Measurements from ENCODE around the gene CD209. TPM values are rescaled to one million over a fixed set of nuclear protein-coding genes. Genes with fewer than 3 reads are reported as not detected.

Gene CD209
- total and polyA plus RNA-seq, 2 donors (not counting 1 experiment from before 2014, with no cell fraction given) = not detected

DNA sequence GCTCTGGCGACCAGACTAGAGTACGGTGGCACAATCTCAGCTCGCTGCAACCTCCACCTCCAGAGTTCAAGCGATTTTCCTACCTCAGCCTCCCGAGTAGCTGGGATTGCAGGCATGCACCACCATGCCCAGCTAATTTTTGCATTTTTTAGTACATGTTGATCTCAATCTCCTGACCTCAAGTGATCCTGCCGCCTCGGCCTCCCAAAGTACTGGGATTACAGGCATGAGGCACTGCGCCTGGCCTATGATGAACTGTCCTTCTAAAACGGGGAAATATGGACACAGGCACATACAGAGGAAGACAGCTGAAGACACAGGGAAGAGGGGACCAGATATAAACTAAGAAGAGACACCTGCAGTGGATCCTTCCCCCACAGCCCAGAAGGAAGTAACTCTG is 28.4 kb upstream of the CD209 start:
- no peak overlapping the region for H2AFZ ChIP-seq (ENCODE audit: low read length)
- no peak overlapping the region for H3K4me2 ChIP-seq (ENCODE audit: extremely low read depth, insufficient read depth, low read length)
- H3K9me3 ChIP-seq (ENCODE audit: control insufficient read depth, insufficient read depth, low read depth, low read length) = no peaks in the 10 kb centered on the region
- no peaks in the 10 kb centered on the region for H3K36me3 ChIP-seq (ENCODE audit: control insufficient read depth, insufficient read depth, low read length)
- H3K4me1 ChIP-seq (ENCODE audit: control insufficient read depth, extremely low read depth, insufficient read depth, low read length) = no peaks in the 10 kb centered on the region
- H3K79me2 ChIP-seq (ENCODE audit: control insufficient read depth, insufficient read depth, low read length) = no peaks in the 10 kb centered on the region
- no peak overlapping the region for H3K4me3 ChIP-seq (replicated peaks in 1 of 4; ENCODE audit: control extremely low read depth in 1 of 4, insufficient read depth in 1 of 4, low read depth in 3 of 4, low read length in 4 of 4)
- H3K27me3 ChIP-seq (ENCODE audit: control insufficient read depth, insufficient read depth, low read length) = no peaks in the 10 kb centered on the region
- no peak overlapping the region for H3K27ac ChIP-seq (ENCODE audit: insufficient read depth, low read length)
- TF ChIP-seq, protein P1, sequence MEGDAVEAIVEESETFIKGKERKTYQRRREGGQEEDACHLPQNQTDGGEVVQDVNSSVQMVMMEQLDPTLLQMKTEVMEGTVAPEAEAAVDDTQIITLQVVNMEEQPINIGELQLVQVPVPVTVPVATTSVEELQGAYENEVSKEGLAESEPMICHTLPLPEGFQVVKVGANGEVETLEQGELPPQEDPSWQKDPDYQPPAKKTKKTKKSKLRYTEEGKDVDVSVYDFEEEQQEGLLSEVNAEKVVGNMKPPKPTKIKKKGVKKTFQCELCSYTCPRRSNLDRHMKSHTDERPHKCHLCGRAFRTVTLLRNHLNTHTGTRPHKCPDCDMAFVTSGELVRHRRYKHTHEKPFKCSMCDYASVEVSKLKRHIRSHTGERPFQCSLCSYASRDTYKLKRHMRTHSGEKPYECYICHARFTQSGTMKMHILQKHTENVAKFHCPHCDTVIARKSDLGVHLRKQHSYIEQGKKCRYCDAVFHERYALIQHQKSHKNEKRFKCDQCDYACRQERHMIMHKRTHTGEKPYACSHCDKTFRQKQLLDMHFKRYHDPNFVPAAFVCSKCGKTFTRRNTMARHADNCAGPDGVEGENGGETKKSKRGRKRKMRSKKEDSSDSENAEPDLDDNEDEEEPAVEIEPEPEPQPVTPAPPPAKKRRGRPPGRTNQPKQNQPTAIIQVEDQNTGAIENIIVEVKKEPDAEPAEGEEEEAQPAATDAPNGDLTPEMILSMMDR (conservative IDR thresholded peaks at IDR 0.05 in 1 of 2, IDR thresholded peaks at IDR 0.05 in 1 of 2; ENCODE audit: low read depth in 1 of 2, low read length in 2 of 2) = no peak
- no peak for TF ChIP-seq EZH2 (IDR thresholded peaks at IDR 0.05; ENCODE audit: low read length, missing control alignments)
- no peak for DNase-seq (ENCODE audit: low read depth in 2 of 2)
- no peaks in the 10 kb centered on the region for H4K20me1 ChIP-seq (ENCODE audit: control insufficient read depth, extremely low read depth, insufficient read depth, low read length)
- no peak overlapping the region for H3K9ac ChIP-seq (ENCODE audit: insufficient read depth, low read length)

DNA sequence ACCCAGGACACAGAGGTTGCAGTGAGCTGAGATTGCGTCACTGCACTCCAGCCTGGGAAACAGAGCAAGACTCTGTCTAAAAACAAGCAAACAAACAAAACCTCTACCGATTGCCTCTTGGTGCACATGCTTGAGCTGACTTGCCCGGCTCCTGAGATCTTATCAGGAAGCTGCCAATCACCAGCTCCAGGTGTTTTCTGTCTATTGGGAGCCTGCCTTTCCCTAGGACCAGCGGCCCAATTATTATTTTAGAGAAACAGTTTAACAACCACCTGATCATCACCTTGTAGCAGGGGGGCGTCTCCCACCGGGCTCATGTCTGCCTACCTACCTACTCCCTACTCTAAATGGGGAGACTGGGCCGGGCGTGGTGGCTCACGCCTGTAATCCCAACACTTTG is 26.5 kb upstream of the CD209 start:
- Histone ChIP-seq H4K20me1 (ENCODE audit: control insufficient read depth, extremely low read depth, insufficient read depth, low read length) (no peaks in the 10 kb centered on the region), H3K79me2 (ENCODE audit: control insufficient read depth, insufficient read depth, low read length) (no peaks in the 10 kb centered on the region), H3K27me3 (ENCODE audit: control insufficient read depth, insufficient read depth, low read length) (no peaks in the 10 kb centered on the region), H2AFZ (ENCODE audit: low read length) (no peak overlapping the region), H3K27ac (ENCODE audit: insufficient read depth, low read length) (no peak overlapping the region), H3K4me3 (replicated peaks in 1 of 4; ENCODE audit: control extremely low read depth in 1 of 4, insufficient read depth in 1 of 4, low read depth in 3 of 4, low read length in 4 of 4) (no peak overlapping the region), H3K36me3 (ENCODE audit: control insufficient read depth, insufficient read depth, low read length) (no peaks in the 10 kb centered on the region), H3K9ac (ENCODE audit: insufficient read depth, low read length) (no peak overlapping the region), H3K9me3 (ENCODE audit: control insufficient read depth, insufficient read depth, low read depth, low read length) (no peaks in the 10 kb centered on the region), H3K4me2 (ENCODE audit: extremely low read depth, insufficient read depth, low read length) (no peak overlapping the region), H3K4me1 (ENCODE audit: control insufficient read depth, extremely low read depth, insufficient read depth, low read length) (no peaks in the 10 kb centered on the region)
- TF ChIP-seq, protein P1 (conservative IDR thresholded peaks at IDR 0.05 in 1 of 2, IDR thresholded peaks at IDR 0.05 in 1 of 2; ENCODE audit: low read depth in 1 of 2, low read length in 2 of 2) = no peak
- TF ChIP-seq EZH2 (IDR thresholded peaks at IDR 0.05; ENCODE audit: low read length, missing control alignments) = no peak
- DNase-seq (ENCODE audit: low read depth in 2 of 2) = no peak

DNA sequence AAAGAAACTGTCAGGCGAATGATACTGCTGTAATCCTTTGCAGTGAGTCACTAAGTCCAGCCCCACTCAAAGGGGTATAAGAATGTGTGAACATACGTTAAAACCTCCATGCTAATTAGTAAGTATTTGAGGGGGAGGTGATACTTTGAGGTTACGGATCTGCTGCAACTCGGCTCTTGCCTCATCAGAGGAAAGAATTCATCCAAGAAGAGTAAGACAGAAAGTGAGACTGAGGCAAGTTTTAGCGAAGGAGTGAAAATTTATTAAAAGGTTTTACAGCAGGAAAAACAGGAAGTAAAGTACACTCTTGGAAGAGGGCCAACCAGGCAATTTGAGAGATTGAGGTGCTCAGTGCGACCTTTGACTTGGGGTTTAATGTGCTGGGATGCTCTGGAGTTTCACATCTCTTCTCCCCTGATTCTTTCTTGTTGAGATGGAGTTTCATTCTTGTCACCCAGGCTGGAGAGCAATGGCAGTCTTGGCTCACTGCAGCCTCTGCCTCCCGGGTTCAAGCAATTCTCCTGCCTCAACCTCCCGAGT is 25.5 kb upstream of the CD209 start:
- Histone ChIP-seq H3K79me2 (ENCODE audit: control insufficient read depth, insufficient read depth, low read length) (no peaks in the 10 kb centered on the region), H2AFZ (ENCODE audit: low read length) (no peak overlapping the region), H4K20me1 (ENCODE audit: control insufficient read depth, extremely low read depth, insufficient read depth, low read length) (no peaks in the 10 kb centered on the region), H3K36me3 (ENCODE audit: control insufficient read depth, insufficient read depth, low read length) (no peaks in the 10 kb centered on the region), H3K4me3 (replicated peaks in 1 of 4; ENCODE audit: control extremely low read depth in 1 of 4, insufficient read depth in 1 of 4, low read depth in 3 of 4, low read length in 4 of 4) (no peak overlapping the region), H3K4me1 (ENCODE audit: control insufficient read depth, extremely low read depth, insufficient read depth, low read length) (no peaks in the 10 kb centered on the region), H3K27ac (ENCODE audit: insufficient read depth, low read length) (no peak overlapping the region), H3K9ac (ENCODE audit: insufficient read depth, low read length) (no peak overlapping the region), H3K9me3 (ENCODE audit: control insufficient read depth, insufficient read depth, low read depth, low read length) (no peaks in the 10 kb centered on the region), H3K27me3 (ENCODE audit: control insufficient read depth, insufficient read depth, low read length) (no peaks in the 10 kb centered on the region), H3K4me2 (ENCODE audit: extremely low read depth, insufficient read depth, low read length) (no peak overlapping the region)
- TF ChIP-seq, protein P1 (conservative IDR thresholded peaks at IDR 0.05 in 1 of 2, IDR thresholded peaks at IDR 0.05 in 1 of 2; ENCODE audit: low read depth in 1 of 2, low read length in 2 of 2) = no peak
- TF ChIP-seq EZH2 (IDR thresholded peaks at IDR 0.05; ENCODE audit: low read length, missing control alignments) = no peak
- peak in 1 of 2 donors; percentile 60 for DNase-seq (ENCODE audit: low read depth in 2 of 2)

Measured in fibroblast of lung (primary cell).